Measurements from ENCODE around the gene JAKMIP1. TPM values are rescaled to one million over a fixed set of nuclear protein-coding genes. Genes with fewer than 3 reads are reported as not detected.

The JAKMIP1 gene
- total RNA-seq, 1 donor from 2014 or later: 5.5 TPM

DNA sequence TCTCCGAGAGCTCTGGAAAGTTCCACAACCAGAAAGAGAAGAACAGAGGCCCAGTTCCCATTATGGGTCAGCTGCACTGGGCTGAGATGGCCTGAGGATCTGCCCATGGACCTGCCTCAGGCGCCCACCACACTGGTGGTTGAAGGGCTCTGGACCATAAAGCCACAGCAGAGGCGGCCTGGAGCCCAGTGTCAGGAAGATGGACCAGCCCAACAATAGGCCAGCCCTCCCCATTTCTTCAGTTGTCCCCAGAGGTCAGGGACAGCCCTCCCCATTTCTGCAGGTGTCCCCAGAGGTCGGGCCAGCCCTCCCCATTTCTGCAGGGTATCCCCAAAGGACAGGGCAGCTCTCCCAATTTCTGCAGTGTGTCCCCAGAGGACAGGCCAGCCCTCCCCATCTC is 144.9 kb downstream of the JAKMIP1 start:
- H3K27ac Mint-ChIP-seq: no peak overlapping the region
- no peak overlapping the region for H3K9ac ChIP-seq
- no peak overlapping the region for H3K4me3 Mint-ChIP-seq
- H3F3A ChIP-seq (ENCODE audit: low read depth): no peaks in the 10 kb centered on the region
- H3K36me3 Mint-ChIP-seq: no peaks in the 10 kb centered on the region
- no peaks in the 10 kb centered on the region for H3K27me3 ChIP-seq
- H3K4me1 ChIP-seq: peaks cover 19% of the 10 kb centered on the region
- H3K27ac ChIP-seq: no peak overlapping the region
- no peak for DNase-seq (ENCODE audit: low spot score)
- no peak overlapping the region for H3K4me3 ChIP-seq
- peaks cover 3% of the 10 kb centered on the region for H3K4me1 Mint-ChIP-seq
- no peaks in the 10 kb centered on the region for H3K36me3 ChIP-seq
- H2AFZ ChIP-seq (replicated peaks): no peak overlapping the region
- peaks cover 17% of the 10 kb centered on the region for H3K9me3 Mint-ChIP-seq
- peaks cover 5% of the 10 kb centered on the region for H3K27me3 Mint-ChIP-seq (ENCODE audit: insufficient read depth, low read depth)
- H4K20me1 ChIP-seq (ENCODE audit: low read depth): no peaks in the 10 kb centered on the region
- H3K4me2 ChIP-seq: no peak overlapping the region
- H3K9me3 ChIP-seq (ENCODE audit: low read depth): no peaks in the 10 kb centered on the region
- TF ChIP-seq EZH2phosphoT487 (IDR thresholded peaks at IDR 0.05) (no peak), EZH2 (IDR thresholded peaks at IDR 0.05) (no peak)
- TF ChIP-seq, protein P1, sequence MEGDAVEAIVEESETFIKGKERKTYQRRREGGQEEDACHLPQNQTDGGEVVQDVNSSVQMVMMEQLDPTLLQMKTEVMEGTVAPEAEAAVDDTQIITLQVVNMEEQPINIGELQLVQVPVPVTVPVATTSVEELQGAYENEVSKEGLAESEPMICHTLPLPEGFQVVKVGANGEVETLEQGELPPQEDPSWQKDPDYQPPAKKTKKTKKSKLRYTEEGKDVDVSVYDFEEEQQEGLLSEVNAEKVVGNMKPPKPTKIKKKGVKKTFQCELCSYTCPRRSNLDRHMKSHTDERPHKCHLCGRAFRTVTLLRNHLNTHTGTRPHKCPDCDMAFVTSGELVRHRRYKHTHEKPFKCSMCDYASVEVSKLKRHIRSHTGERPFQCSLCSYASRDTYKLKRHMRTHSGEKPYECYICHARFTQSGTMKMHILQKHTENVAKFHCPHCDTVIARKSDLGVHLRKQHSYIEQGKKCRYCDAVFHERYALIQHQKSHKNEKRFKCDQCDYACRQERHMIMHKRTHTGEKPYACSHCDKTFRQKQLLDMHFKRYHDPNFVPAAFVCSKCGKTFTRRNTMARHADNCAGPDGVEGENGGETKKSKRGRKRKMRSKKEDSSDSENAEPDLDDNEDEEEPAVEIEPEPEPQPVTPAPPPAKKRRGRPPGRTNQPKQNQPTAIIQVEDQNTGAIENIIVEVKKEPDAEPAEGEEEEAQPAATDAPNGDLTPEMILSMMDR (IDR thresholded peaks at IDR 0.05): no peak
- H3K79me2 ChIP-seq (ENCODE audit: low read depth): no peaks in the 10 kb centered on the region

DNA sequence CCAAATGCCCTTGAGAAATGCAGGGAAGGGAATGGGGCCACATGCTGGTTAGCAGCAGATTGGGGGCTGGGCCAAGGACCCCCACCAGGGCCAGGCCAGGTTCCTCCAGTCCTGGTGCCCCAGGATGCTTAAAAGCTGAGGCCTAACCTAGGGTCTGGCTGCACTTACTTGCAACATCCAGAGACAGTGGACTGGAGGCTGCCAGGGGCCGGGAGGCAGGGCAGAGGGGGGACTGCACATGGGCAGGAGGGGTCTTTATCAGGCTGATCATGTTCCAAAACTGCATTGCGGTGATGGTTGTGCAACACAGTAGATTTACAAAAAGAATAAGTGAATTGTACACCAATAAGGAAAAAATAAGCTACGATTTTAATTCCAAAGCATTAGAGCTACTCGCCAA is 145.3 kb downstream of the JAKMIP1 start:
- no peak for TF ChIP-seq EZH2phosphoT487 (IDR thresholded peaks at IDR 0.05)
- TF ChIP-seq, protein P1 (IDR thresholded peaks at IDR 0.05): no peak
- TF ChIP-seq EZH2 (IDR thresholded peaks at IDR 0.05): no peak
- no peaks in the 10 kb centered on the region for H3K36me3 ChIP-seq
- Mint-ChIP-seq H3K9me3 (peaks cover 13% of the 10 kb centered on the region), H3K4me3 (no peak overlapping the region), H3K4me1 (peaks cover 5% of the 10 kb centered on the region), H3K27me3 (ENCODE audit: insufficient read depth, low read depth) (peaks cover 5% of the 10 kb centered on the region), H3K27ac (no peak overlapping the region), H3K36me3 (no peaks in the 10 kb centered on the region)
- H3K27ac ChIP-seq: no peak overlapping the region
- H4K20me1 ChIP-seq (ENCODE audit: low read depth): no peaks in the 10 kb centered on the region
- no peaks in the 10 kb centered on the region for H3K27me3 ChIP-seq
- no peaks in the 10 kb centered on the region for H3K9me3 ChIP-seq (ENCODE audit: low read depth)
- no peaks in the 10 kb centered on the region for H3F3A ChIP-seq (ENCODE audit: low read depth)
- H3K4me3 ChIP-seq: no peak overlapping the region
- H3K9ac ChIP-seq: no peak overlapping the region
- no peak overlapping the region for H3K4me2 ChIP-seq
- no peaks in the 10 kb centered on the region for H3K79me2 ChIP-seq (ENCODE audit: low read depth)
- no peak overlapping the region for H2AFZ ChIP-seq (replicated peaks)
- DNase-seq (ENCODE audit: low spot score): no peak
- H3K4me1 ChIP-seq: peaks cover 20% of the 10 kb centered on the region

DNA sequence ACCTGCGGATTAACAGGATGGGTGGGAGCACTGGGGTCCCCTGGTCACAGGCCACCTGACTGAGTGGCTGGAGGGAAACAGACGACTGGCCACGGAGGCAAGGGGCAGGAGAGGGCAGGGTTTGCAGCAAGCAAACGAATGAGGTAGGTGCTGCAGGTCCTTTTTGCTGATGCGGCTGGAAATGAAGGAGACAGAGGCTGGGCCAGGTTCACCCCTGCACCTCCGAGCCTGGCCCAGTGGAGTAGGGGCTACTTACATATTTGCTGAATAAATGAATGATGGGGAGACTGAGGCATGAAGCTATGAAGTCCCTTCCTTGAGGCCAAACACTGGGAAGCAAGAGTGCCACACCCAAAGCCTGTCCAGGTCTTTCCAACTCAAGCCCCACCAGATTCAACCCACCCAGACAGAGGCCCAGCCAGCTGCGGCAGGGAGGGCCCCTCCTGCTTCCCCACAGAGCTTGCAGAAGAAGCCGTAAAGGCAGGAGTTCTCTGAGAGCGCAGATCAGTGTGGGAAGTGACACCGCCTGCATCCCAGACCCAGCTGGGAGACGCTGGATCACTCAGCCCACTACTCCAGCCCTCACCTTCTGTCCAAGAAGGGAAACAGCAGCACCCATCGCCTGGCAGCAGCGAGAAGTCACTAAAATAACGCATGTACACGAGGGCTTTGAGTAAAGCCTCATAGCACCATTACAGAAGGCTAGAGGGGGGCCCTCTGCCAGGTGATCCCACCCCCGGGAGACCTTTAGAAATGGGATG is 146.0 kb downstream of the JAKMIP1 start:
- H3K36me3 Mint-ChIP-seq: no peaks in the 10 kb centered on the region
- Histone ChIP-seq H3K27me3 (no peaks in the 10 kb centered on the region), H3F3A (ENCODE audit: low read depth) (no peaks in the 10 kb centered on the region), H3K4me1 (peaks cover 20% of the 10 kb centered on the region), H2AFZ (replicated peaks) (no peak overlapping the region), H3K4me2 (no peak overlapping the region), H4K20me1 (ENCODE audit: low read depth) (no peaks in the 10 kb centered on the region), H3K9me3 (ENCODE audit: low read depth) (no peaks in the 10 kb centered on the region), H3K27ac (no peak overlapping the region), H3K36me3 (no peaks in the 10 kb centered on the region), H3K9ac (no peak overlapping the region), H3K4me3 (no peak overlapping the region), H3K79me2 (ENCODE audit: low read depth) (no peaks in the 10 kb centered on the region)
- peaks cover 5% of the 10 kb centered on the region for H3K27me3 Mint-ChIP-seq (ENCODE audit: insufficient read depth, low read depth)
- H3K4me1 Mint-ChIP-seq: peaks cover 5% of the 10 kb centered on the region
- no peak for TF ChIP-seq EZH2 (IDR thresholded peaks at IDR 0.05)
- no peak for TF ChIP-seq EZH2phosphoT487 (IDR thresholded peaks at IDR 0.05)
- TF ChIP-seq, protein P1 (IDR thresholded peaks at IDR 0.05): no peak
- H3K9me3 Mint-ChIP-seq: peaks cover 12% of the 10 kb centered on the region
- no peak overlapping the region for H3K27ac Mint-ChIP-seq
- H3K4me3 Mint-ChIP-seq: no peak overlapping the region
- DNase-seq (ENCODE audit: low spot score): no peak

All from neural progenitor cell (in vitro differentiated cells).